ENCODE measurements around the gene DKK1.

The DKK1 gene

DNA sequence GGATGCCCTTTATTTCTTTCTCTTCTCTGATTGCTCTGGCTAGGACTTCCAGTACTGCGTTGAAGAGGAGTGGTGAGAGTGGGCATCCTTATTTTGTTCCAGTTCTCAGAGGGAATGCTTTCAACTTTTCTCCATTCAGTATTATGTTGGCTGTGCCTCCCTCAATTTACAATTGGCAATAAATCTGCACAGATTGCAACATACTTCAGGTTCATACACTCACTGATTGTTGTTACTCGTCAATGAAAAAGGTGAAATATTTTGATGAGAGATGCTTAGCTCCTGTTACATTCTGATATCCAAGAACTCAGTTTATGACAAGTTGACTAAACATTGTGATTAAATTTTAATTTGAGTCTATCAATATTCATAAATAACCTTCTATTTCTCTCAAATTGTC lies 37.9 kb upstream of the DKK1 start:
- H3K4me3 Mint-ChIP-seq, result no peak overlapping the region
- H3K9me3 Mint-ChIP-seq, result peaks cover 27% of the 10 kb centered on the region
- no peaks in the 10 kb centered on the region for H3K27me3 Mint-ChIP-seq (ENCODE audit: low read depth)
- peaks cover 25% of the 10 kb centered on the region for H3K36me3 Mint-ChIP-seq (ENCODE audit: low read depth)
- H3K4me1 Mint-ChIP-seq, result peaks cover 12% of the 10 kb centered on the region
- TF ChIP-seq, protein P1, sequence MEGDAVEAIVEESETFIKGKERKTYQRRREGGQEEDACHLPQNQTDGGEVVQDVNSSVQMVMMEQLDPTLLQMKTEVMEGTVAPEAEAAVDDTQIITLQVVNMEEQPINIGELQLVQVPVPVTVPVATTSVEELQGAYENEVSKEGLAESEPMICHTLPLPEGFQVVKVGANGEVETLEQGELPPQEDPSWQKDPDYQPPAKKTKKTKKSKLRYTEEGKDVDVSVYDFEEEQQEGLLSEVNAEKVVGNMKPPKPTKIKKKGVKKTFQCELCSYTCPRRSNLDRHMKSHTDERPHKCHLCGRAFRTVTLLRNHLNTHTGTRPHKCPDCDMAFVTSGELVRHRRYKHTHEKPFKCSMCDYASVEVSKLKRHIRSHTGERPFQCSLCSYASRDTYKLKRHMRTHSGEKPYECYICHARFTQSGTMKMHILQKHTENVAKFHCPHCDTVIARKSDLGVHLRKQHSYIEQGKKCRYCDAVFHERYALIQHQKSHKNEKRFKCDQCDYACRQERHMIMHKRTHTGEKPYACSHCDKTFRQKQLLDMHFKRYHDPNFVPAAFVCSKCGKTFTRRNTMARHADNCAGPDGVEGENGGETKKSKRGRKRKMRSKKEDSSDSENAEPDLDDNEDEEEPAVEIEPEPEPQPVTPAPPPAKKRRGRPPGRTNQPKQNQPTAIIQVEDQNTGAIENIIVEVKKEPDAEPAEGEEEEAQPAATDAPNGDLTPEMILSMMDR (IDR thresholded peaks at IDR 0.05; ENCODE audit: unreplicated experiment in 3 of 3), result no peak
- no peak overlapping the region for H3K27ac Mint-ChIP-seq

DNA sequence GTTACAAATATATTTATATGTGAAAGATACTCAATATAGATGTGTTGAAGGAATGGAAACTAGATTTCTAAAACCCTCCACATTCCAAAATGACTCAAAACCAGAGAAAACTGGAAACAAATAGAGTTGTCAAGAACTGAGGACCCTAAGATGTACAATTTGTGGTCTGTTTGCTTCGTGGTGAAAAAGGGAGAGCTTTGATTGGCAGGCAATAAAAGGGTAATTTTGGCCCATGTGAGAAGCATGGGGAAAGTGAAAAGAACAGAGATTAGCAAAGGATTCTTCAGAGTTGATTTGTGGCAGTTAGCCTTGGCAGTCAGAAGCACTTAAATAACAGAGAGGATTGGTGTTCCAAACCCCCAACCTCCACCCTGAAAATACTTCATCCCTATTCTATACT lies 37.1 kb upstream of the DKK1 start:
- peaks cover 25% of the 10 kb centered on the region for H3K9me3 Mint-ChIP-seq
- H3K27ac Mint-ChIP-seq, result no peak overlapping the region
- H3K36me3 Mint-ChIP-seq (ENCODE audit: low read depth), result peaks cover 25% of the 10 kb centered on the region
- H3K4me3 Mint-ChIP-seq, result no peak overlapping the region
- H3K27me3 Mint-ChIP-seq (ENCODE audit: low read depth), result no peaks in the 10 kb centered on the region
- peaks cover 12% of the 10 kb centered on the region for H3K4me1 Mint-ChIP-seq
- TF ChIP-seq, protein P1 (IDR thresholded peaks at IDR 0.05; ENCODE audit: unreplicated experiment in 3 of 3), result no peak

DNA sequence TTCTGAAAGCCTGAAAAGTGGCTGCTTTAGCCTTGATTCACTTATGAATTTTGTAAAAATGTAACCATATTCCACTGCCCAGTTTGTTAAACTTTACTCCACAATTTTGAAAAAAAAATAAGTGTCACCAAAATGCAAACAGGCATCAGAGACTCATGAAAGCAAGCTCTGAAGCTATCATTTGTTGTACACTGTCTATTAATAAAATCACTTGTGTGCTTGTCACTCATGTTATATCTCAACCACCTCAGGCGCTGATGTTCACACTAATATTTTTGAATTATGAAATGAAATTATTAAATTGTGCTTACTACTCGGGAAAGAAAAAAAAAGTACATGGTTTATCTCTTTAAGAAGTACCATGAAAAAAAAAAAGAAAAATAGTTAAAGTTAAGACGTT lies 34.5 kb upstream of the DKK1 start:
- Mint-ChIP-seq H3K36me3 (ENCODE audit: low read depth) (peaks cover 27% of the 10 kb centered on the region), H3K4me1 (peaks cover 31% of the 10 kb centered on the region), H3K4me3 (no peak overlapping the region), H3K27me3 (ENCODE audit: low read depth) (no peaks in the 10 kb centered on the region), H3K9me3 (peaks cover 24% of the 10 kb centered on the region), H3K27ac (no peak overlapping the region)
- TF ChIP-seq, protein P1 (IDR thresholded peaks at IDR 0.05; ENCODE audit: unreplicated experiment in 3 of 3), result no peak

DNA sequence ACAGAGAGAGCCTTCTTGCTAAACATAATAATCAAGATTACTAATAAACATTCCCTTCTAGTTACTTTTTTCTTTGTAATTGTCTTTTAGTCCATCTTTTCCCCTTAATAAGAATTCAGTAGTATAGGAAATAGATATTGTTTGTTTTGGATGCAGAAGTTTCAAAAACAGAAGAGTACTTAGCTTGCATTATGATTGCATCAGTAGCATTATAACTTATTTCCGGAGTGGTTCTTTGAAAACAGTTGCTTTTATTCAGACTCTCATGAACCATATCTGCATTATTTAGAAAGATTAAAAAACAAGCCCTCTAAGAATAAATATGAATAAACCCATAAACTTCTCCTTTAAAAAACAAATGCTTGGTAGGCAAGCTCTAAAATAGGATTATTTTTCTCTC lies 34.0 kb upstream of the DKK1 start:
- Mint-ChIP-seq H3K27me3 (ENCODE audit: low read depth) (no peaks in the 10 kb centered on the region), H3K9me3 (peaks cover 21% of the 10 kb centered on the region), H3K27ac (no peak overlapping the region), H3K4me1 (peaks cover 32% of the 10 kb centered on the region), H3K36me3 (ENCODE audit: low read depth) (peaks cover 24% of the 10 kb centered on the region), H3K4me3 (no peak overlapping the region)
- TF ChIP-seq, protein P1 (IDR thresholded peaks at IDR 0.05; ENCODE audit: unreplicated experiment in 3 of 3), result no peak

DNA sequence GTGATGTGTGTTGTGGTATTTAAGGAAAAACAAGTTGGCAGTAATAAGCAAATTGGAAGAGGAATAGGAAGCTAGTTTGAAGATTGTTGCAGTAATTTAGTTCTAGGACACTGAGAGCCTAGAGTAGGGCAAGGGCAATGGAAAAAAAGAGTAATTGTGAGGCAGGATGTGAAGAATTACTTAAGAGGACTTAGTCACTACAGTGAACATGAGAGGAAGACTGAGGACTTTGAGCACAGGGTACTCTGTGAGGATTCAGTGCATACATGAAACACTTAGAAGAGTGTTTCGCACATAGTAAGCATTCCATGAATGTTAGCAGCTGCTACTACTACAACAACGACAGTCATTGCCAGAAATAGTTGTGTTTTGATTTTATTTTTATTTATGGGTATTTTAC lies 30.9 kb upstream of the DKK1 start:
- Mint-ChIP-seq H3K4me3 (no peak overlapping the region), H3K27me3 (ENCODE audit: low read depth) (no peaks in the 10 kb centered on the region), H3K9me3 (peaks cover under 1% of the 10 kb centered on the region), H3K4me1 (peaks cover 32% of the 10 kb centered on the region), H3K27ac (no peak overlapping the region), H3K36me3 (ENCODE audit: low read depth) (peaks cover 6% of the 10 kb centered on the region)
- TF ChIP-seq, protein P1 (IDR thresholded peaks at IDR 0.05; ENCODE audit: unreplicated experiment in 3 of 3), result no peak

DNA sequence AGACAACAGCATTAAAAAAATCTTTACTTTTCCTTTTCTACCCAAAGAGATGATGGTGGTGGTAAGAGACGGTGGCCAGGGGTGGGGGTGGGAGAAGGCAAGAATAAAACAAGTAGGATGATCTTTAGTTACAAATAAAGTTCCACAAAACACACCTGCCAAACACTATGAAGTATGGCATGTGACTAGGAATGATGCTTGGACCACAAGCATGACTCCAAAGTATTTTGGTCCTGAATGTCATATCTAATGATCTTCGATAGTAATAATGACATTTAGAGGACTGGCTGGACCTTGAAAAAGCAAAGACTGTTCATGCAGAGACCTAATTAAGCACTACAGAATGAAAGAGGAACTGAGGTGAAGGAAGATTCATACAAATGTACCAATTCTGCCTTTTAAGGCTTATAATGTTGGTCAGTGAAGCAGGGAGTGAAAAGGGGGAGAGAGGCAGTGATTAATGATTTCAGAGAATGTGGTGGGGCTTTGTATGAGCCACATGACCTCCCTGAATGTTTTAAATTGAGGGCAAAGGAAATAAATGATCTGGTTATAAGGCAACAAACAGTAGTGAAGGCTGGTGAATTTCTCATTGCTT lies 29.6 kb upstream of the DKK1 start:
- Mint-ChIP-seq H3K27ac (no peak overlapping the region), H3K4me1 (peaks cover 29% of the 10 kb centered on the region), H3K27me3 (ENCODE audit: low read depth) (no peaks in the 10 kb centered on the region), H3K4me3 (no peak overlapping the region), H3K9me3 (no peaks in the 10 kb centered on the region), H3K36me3 (ENCODE audit: low read depth) (peaks cover 6% of the 10 kb centered on the region)
- TF ChIP-seq, protein P1 (IDR thresholded peaks at IDR 0.05; ENCODE audit: unreplicated experiment in 3 of 3), result no peak

Measured in nephron (organoid).